H1 (cell line): ENCODE measurements around the gene MAN1C1. TPM values are rescaled to one million over a fixed set of nuclear protein-coding genes. Genes with fewer than 3 reads are reported as not detected.

Source experiments
- CEBPB ChIP-seq: IDR thresholded peaks from 2 replicates; pipeline ENCODE4 v1.6.1; 2012; ENCODE audit warnings: low read depth, low read length
- NANOG ChIP-seq: IDR thresholded peaks from 2 replicates; pipeline ENCODE4 v1.6.1; 2011; ENCODE audit warnings: low read length, low read depth, mild to moderate bottlenecking, inconsistent platforms; ENCODE audit not compliant: insufficient read depth, poor library complexity, severe bottlenecking
- POU5F1 ChIP-seq: IDR thresholded peaks from 2 replicates; pipeline ENCODE4 v1.6.1; 2011; ENCODE audit warnings: low read depth, mild to moderate bottlenecking, low read length, moderate library complexity
- RAD21 ChIP-seq, 2 experiments: IDR thresholded peaks in 1 of 2; conservative IDR thresholded peaks in 1 of 2; 2 replicates each; pipeline ENCODE4 v1.6.1; 2011; ENCODE audit warnings: low read depth in 2 of 2, low read length in 2 of 2, improper control_type of control experiment in 1 of 2, inconsistent platforms in 1 of 2, mild to moderate bottlenecking in 1 of 2, moderate library complexity in 1 of 2
- RBBP5 ChIP-seq: IDR thresholded peaks from 2 replicates; pipeline ENCODE4 v1.7.1; 2012; ENCODE audit warnings: low read depth, mild to moderate bottlenecking, inconsistent platforms, low read length, moderate library complexity, borderline replicate concordance
- RXRA ChIP-seq: IDR thresholded peaks from 2 replicates; pipeline ENCODE4 v1.6.1; 2011; ENCODE audit warnings: low read depth, mild to moderate bottlenecking, low read length, moderate library complexity; ENCODE audit not compliant: insufficient read depth
- polyA plus RNA-seq, 7 experiments: library from polyadenylated mRNA; depleted of rRNA in 3 of 7; stranded (reverse) in 5 of 7; unstranded in 2 of 7; fragments of >200 nt in 5 of 7; fragments of 200-250 nt in 2 of 7; gene quantifications; 1 replicate in 5 of 7; 2 replicates in 1 of 7; 4 replicates in 1 of 7; pipeline versions ENCODE4 v1.2.1 to v1.2.3, GENCODE V29; 2011 to 2013; ENCODE audit warnings: missing spikeins in 2 of 7, mixed read lengths in 2 of 7
- total RNA-seq: library from RNA; stranded (reverse); fragmentation: NEBNext Ultra II Directional; extraction: Animal tissue kit (Norgen Biotek cat#: 25700); gene quantifications from 2 replicates; pipeline ENCODE4 v1.2.1, GENCODE V29; 2021

MAN1C1 gene
- total and polyA plus RNA-seq, 2 of the 8 experiments (the other 6 are each of a cell fraction or from before 2014, with no cell fraction given) = 7.8 to 15.2 TPM

DNA sequence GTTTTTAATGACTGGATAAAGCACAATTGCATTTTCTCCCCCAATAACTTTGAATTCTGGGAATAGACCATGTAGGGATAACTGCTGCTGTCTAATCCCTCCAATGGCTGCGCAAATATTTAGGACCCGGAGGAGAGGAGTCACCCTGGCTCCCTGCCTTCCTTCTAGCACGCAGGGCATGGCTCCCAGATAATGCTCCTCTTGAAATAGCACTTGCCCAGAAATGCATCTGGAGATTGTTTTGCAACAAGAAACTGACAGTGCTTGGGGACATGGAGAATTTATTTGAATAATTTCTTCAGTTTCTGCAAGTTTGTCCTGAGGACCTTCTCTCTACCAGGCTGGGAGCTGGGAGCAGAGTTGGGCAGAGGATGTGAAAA is 83.5 kb downstream of the MAN1C1 start (continued):
- TF ChIP-seq NANOG = no peak
- no peak for TF ChIP-seq CEBPB
- TF ChIP-seq POU5F1 = no peak
- TF ChIP-seq RAD21 (IDR thresholded peaks at IDR 0.05 in 1 of 2, conservative IDR thresholded peaks at IDR 0.05 in 1 of 2; ENCODE audit: low read depth in 2 of 2, low read length in 2 of 2) = no peak
- TF ChIP-seq RBBP5 = no peak
- TF ChIP-seq RXRA = no peak
- TF ChIP-seq, all 59 proteins: peak for 0
